ENCODE data around the gene RNF207. TPM values are rescaled to one million over a fixed set of nuclear protein-coding genes. Genes with fewer than 3 reads are reported as not detected.

RNF207 gene
- polyA plus RNA-seq, 6 donors from 2014 or later, result 0.12 to 0.61 (median 0.26) TPM; not detected in 2

DNA sequence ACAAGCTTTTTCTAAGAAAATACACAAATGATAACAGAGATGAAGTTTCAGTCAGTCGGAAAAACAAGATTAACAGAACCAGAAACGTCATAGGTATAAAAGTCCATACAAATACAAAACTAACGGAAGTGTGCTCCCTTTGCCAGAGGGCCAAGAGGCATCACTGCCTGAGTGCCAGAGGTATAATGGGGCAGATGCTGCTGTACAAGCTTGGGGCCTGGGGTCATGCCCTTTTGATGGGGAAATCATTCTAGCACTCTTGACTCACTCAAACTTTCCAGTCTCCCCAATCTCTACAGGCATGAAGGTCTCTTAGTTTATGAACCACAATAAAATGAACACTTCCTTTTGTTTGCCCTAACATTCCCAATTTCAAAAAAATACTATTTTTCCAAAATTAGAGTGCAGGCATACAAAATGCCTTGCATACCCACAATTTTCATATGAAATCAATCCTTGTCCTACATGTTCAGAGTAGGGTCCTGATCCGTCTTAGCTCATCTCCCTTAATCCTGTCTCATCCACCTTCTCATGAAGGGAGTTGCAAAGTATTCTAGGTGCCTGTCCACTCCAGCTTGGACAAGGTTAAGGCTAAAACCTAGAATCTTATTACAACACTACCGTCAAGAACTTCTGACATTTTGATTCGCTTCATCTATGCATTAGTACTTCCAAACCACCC lies 8.0 kb upstream of the RNF207 start:
- ATAC-seq (ENCODE audit: low read depth in 2 of 2) (no peak), DNase-seq (no peak)
- peaks cover 0 to 3% (median 0%) of the 10 kb centered on the region in 3 donors for H3K27me3 Mint-ChIP-seq
- peaks cover 14 to 15% of the 10 kb centered on the region in 2 donors for H3K36me3 Mint-ChIP-seq
- H3K4me3 Mint-ChIP-seq, result peak overlapping the region; percentile 92 to 99 (median 96)
- peak overlapping the region in 3 of 6 donors; percentile 3 to 90 (median 19) for H3K27ac Mint-ChIP-seq
- peaks cover 0 to 1% (median 0%) of the 10 kb centered on the region in 7 donors for H3K9me3 Mint-ChIP-seq
- peaks cover 42 to 55% (median 48%) of the 10 kb centered on the region in 3 donors for H3K4me1 Mint-ChIP-seq

DNA sequence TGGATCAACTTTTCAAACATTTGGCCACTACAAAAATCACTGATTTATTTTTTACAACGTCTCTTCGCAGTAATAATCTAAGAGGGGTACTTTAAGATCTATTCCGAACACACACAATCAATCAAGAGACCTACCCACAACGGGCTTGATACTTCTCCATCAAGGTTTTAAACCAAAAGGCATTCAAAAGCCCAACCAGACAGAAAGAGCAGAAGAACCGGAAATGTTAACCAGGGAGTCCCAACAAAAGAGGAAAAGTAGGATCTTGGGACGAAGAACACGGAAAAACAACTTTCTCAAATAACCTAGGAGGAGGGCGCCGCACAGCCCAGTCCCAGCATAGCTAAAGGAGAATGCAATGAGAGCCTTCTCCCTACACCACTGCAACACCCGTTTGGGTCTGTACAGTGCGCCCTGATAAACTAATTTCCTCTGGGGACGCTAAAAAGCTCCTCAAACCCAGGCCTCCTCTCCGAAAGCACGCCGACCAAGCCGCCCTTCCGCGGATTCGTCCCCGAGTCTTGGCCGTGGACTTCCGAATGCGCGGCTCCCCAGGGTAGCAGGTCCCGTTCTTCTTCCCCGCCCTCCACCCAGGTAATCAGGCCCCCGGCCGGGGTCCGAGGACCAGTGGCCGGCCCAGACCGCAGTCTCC lies 7.1 kb upstream of the RNF207 start:
- peak overlapping the region; percentile 92 to 99 (median 96) for H3K4me3 Mint-ChIP-seq
- H3K9me3 Mint-ChIP-seq, result peaks cover 0 to 1% (median 0%) of the 10 kb centered on the region in 7 donors
- H3K27me3 Mint-ChIP-seq, result peaks cover 0 to 3% (median 0%) of the 10 kb centered on the region in 3 donors
- peaks cover 42 to 53% (median 48%) of the 10 kb centered on the region in 3 donors for H3K4me1 Mint-ChIP-seq
- ATAC-seq (ENCODE audit: low read depth in 2 of 2), result peak; percentile 2 to 12
- H3K27ac Mint-ChIP-seq, result peak overlapping the region in 5 of 6 donors; percentile 63 to 96 (median 80)
- H3K36me3 Mint-ChIP-seq, result peaks cover 12 to 14% of the 10 kb centered on the region in 2 donors
- DNase-seq, result no peak

DNA sequence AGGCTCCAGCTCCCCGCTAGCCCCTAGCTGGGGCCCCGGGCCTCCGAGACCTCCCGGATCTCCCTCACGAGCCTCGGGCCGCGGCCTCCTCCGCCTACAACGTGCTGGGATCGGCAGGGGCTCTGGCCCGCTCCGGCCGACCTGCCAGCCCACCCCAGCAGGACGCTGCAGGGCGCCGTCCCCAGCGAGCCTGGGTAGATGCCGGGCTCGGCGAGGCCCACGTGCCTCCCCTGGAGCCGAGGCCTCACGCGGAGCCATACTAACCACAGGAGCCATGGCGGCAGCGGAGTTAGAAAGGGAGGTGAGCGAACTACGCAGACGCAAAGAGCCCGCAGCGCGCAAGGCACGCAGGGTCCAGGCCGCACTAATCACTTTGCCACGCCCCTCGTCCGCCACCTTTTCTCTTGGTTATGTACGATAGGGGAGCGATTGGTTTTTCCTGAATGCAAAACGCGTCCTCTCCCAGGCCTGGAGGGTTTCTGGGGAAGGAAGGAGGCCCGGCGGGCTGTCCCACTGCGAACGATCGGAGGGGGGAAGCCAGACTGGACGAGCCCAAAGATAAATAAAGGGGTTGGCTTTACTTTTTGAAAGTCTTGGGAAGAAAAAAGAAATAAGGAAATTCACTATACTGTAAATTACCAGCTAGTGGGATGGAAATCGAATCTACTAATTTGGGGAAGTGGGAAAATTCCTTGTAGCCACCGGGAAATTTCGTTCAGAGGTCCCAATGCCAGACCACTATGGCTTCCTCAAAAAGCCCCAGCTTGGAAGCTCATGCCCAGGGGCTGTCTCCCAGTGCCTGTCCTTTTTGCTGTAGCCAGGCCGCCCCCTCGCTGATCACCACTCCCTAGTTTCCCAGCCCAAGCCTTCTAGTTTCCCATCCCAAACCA lies 6.4 kb upstream of the RNF207 start, which contains the start of gene RPL22:
Gene RPL22 (minus strand): TSS at position 298 of the 890 bp plus-strand sequence. CDS start 22 bp downstream, at position 276.
- Mint-ChIP-seq H3K27ac (peak within 1 kb of the TSS; percentile 90 to 97 (median 94)), H3K4me1 (peaks cover 42 to 53% (median 48%) of the 10 kb centered on the region in 3 donors), H3K9me3 (peaks cover 0 to 1% (median 0%) of the 10 kb centered on the region in 7 donors), H3K27me3 (peaks cover 0 to 4% (median 0%) of the 10 kb centered on the region in 3 donors), H3K36me3 (peaks cover 12 to 14% of the 10 kb centered on the region in 2 donors), H3K4me3 (peak within 1 kb of the TSS; percentile 92 to 99 (median 96))
- DNase-seq (peak; percentile 94), ATAC-seq (ENCODE audit: low read depth in 2 of 2) (peak; percentile 96 to 97)

DNA sequence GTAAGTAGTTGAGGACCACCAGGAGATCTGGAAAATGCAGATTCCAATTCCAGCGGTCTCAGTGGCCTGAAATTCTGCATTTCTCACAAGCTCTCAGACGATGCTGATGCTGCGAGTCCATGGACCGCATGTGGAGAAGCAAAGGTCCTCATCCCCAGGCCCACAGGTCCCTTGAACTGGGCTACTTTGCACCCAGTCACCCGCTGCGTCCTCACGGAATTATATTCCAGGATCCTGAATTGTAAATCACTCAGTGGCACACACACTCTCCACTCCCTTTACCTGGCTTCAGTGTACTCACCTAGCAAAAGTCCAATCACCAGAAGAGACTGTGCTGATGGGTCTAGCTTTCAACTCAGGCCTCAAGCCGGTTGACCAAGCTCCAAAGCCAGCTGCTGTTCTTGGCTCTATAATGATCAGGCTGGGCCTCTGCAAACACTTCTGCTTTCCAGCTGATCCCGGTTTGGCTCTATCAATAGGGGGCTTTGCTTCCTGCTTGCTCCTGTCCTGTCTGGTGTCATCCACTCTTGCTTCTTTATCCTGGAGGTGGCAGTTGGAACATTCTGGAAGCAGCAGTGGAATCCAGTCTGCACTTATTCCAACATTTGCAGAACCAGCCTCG lies 5.6 kb upstream of the RNF207 start:
- peaks cover 0 to 2% (median 0%) of the 10 kb centered on the region in 7 donors for H3K9me3 Mint-ChIP-seq
- H3K27ac Mint-ChIP-seq, result peak overlapping the region; percentile 61 to 97 (median 88)
- H3K27me3 Mint-ChIP-seq, result peaks cover 0 to 11% (median 0%) of the 10 kb centered on the region in 3 donors
- DNase-seq, result no peak
- peaks cover 42 to 57% (median 48%) of the 10 kb centered on the region in 3 donors for H3K4me1 Mint-ChIP-seq
- H3K4me3 Mint-ChIP-seq, result peak overlapping the region; percentile 92 to 99 (median 96)
- no peak for ATAC-seq (ENCODE audit: low read depth in 2 of 2)
- H3K36me3 Mint-ChIP-seq, result peaks cover 12 to 14% of the 10 kb centered on the region in 2 donors

DNA sequence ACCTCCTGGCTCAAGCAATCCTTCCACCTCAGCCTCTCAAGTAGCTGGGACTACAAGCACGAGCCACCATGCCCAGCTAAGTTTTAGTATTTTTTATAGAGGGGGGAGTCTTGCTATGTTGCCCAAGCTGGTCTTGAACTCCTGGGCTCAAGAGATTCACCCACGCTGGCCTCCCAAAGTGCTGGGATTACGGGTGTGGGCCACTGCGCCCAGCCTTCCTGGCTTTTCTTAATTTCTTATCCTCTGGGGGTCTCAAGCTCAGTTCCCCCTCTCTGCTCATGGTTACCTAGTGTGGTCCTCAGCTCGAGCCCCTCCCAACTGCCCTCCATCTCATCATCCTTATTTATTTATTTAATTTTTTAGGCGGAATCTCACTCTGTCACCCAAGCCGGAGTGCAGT lies 3.7 kb upstream of the RNF207 start:
- Mint-ChIP-seq H3K27me3 (peaks cover 8 to 16% (median 8%) of the 10 kb centered on the region in 3 donors), H3K4me3 (peak overlapping the region in 1 of 8 donors; percentile 94), H3K36me3 (peaks cover 0 to 6% of the 10 kb centered on the region in 2 donors), H3K27ac (no peak overlapping the region), H3K4me1 (peaks cover 34 to 50% (median 35%) of the 10 kb centered on the region in 3 donors), H3K9me3 (peaks cover 0 to 2% (median 0%) of the 10 kb centered on the region in 7 donors)
- DNase-seq, result no peak
- ATAC-seq (ENCODE audit: low read depth in 2 of 2), result no peak

DNA sequence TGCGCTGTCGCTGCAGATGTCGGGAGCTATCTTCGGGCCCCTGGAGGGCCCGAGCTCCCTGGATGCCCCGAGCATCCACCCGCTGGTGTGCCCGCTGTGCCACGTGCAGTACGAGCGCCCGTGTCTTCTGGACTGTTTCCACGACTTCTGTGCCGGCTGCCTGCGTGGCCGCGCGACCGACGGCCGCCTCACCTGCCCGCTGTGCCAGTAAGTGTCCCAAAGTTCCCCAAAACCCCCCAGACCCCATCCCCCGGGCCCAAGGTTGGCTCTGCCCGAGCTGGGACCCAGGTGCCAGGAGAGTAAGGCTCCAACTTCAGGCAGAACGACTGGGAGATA lies 569 bp downstream of the RNF207 start:
- Mint-ChIP-seq H3K4me3 (peak overlapping the region in 7 of 8 donors; percentile 44 to 81 (median 68)), H3K4me1 (peaks cover 0 to 26% (median 5%) of the 10 kb centered on the region in 3 donors), H3K27me3 (peaks cover 17 to 45% (median 17%) of the 10 kb centered on the region in 3 donors), H3K36me3 (no peaks in the 10 kb centered on the region), H3K27ac (no peak overlapping the region), H3K9me3 (peaks cover 0 to 2% (median 0%) of the 10 kb centered on the region in 7 donors)
- DNase-seq, result no peak
- ATAC-seq (ENCODE audit: low read depth in 2 of 2), result no peak

DNA sequence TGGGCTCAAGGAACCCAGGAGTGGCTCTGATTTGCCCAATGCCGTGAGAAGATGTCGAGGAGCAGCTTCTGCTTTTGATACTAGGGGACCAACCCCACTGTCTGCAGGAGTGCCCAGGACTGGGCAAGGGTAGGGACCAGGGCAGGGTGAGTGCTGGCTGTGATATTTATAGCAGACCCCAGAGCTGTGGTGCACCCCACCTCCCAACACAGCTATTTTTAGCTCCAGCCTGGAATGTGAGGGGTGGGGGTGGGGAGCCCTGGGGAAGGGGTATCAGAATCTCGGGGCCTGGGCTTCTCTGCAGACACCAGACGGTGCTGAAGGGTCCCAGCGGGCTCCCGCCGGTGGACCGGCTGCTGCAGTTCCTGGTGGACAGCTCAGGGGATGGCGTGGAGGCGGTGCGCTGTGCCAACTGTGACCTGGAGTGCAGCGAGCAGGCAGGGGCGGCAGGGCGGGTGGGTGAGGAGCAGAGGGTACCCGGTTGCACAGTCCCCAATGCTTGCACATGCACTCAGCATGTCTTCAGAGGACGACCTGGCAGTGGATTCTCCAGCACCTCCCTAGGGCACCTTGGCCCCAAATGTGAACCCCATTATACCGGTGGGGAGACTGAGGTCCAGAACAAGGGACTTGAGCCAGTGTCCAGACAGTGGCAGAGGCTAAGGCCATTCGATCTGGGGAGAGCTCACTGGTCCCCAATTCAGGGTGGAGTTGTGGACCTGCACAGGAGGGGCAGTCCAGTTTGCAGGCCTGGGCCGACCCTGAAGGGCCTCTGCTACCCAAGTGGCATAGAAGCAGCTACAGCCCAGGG lies 1.4 kb downstream of the RNF207 start:
- H3K4me3 Mint-ChIP-seq, result peak overlapping the region; percentile 44 to 81 (median 66)
- peaks cover 0 to 22% (median 4%) of the 10 kb centered on the region in 3 donors for H3K4me1 Mint-ChIP-seq
- no peaks in the 10 kb centered on the region for H3K36me3 Mint-ChIP-seq
- H3K9me3 Mint-ChIP-seq, result peaks cover 0 to 2% (median 0%) of the 10 kb centered on the region in 7 donors
- ATAC-seq (ENCODE audit: low read depth in 2 of 2) (no peak), DNase-seq (no peak)
- H3K27me3 Mint-ChIP-seq, result peaks cover 17 to 52% (median 22%) of the 10 kb centered on the region in 3 donors
- H3K27ac Mint-ChIP-seq, result peak overlapping the region in 1 of 6 donors; percentile 6

DNA sequence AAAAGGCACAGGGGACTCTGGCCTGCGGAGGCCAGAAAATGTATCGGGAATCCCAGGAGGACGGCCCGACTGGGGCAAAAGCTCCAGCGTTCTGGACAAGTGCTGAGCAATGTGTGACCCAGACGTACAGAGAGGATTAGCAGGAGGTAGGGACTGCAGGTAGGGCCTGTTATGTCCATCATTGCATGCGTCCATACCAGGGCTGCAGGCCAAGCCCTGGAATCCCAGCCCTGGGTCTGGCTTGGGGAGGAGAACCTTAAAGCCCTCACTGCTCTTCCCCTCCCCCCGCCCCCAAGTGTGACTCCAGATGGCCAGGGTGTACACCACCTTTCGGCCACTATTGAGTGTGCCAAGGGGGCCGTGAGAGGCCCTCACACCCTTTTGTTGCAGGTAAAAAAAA lies 2.0 kb downstream of the RNF207 start:
- no peak for ATAC-seq (ENCODE audit: low read depth in 2 of 2)
- no peaks in the 10 kb centered on the region for H3K36me3 Mint-ChIP-seq
- no peak overlapping the region for H3K27ac Mint-ChIP-seq
- H3K27me3 Mint-ChIP-seq, result peaks cover 23 to 53% (median 25%) of the 10 kb centered on the region in 3 donors
- peaks cover 0 to 26% (median 10%) of the 10 kb centered on the region in 3 donors for H3K4me1 Mint-ChIP-seq
- peak overlapping the region in 5 of 8 donors; percentile 20 to 69 (median 45) for H3K4me3 Mint-ChIP-seq
- no peak for DNase-seq
- peaks cover 0 to 2% (median 0%) of the 10 kb centered on the region in 7 donors for H3K9me3 Mint-ChIP-seq

DNA sequence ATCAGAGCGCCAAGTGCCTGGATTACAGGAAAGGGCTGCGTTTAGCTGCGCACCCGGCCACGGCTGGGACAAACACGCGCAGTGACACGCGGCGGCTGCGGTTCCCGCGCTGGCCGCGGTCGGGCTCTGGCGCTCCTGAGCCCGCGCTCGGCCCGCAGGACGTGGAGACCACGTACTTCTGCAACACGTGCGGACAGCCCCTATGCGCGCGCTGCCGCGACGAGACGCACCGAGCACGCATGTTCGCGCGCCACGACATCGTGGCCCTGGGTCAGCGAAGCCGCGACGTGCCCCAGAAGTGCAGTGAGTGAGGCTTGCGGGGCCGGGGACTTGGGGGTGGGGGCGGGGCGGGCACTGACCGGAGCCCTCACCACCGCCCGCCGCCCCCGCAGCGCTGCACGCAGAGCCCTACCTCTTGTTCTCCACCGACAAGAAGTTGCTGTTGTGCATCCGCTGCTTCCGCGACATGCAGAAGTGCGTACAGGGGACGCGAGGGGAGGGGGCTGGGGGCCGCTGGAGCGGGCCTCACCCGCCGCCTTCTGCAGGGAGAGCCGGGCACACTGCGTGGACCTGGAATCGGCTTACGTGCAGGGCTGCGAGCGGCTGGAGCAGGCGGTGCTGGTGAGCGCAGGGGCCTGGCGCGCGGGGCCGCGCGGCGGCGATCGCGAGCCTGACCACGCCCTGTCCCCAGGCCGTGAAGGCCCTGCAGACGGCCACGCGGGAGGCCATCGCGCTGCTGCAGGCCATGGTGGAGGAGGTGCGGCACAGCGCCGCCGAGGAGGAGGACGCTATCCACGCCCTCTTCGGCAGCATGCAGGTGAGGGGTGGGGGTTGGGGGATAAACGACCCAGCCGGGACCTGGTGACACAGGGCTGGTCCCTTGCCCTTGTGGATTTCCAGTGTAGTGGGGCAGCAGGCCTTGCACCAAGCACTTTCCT lies 3.1 kb downstream of the RNF207 start:
- Mint-ChIP-seq H3K36me3 (no peaks in the 10 kb centered on the region), H3K4me3 (peak overlapping the region; percentile 45 to 83 (median 69)), H3K27me3 (peaks cover 25 to 53% (median 25%) of the 10 kb centered on the region in 3 donors), H3K9me3 (peaks cover 0 to 2% (median 0%) of the 10 kb centered on the region in 7 donors), H3K27ac (no peak overlapping the region), H3K4me1 (peaks cover 0 to 29% (median 10%) of the 10 kb centered on the region in 3 donors)
- ATAC-seq (ENCODE audit: low read depth in 2 of 2), result peak; percentile 47 to 49
- no peak for DNase-seq

DNA sequence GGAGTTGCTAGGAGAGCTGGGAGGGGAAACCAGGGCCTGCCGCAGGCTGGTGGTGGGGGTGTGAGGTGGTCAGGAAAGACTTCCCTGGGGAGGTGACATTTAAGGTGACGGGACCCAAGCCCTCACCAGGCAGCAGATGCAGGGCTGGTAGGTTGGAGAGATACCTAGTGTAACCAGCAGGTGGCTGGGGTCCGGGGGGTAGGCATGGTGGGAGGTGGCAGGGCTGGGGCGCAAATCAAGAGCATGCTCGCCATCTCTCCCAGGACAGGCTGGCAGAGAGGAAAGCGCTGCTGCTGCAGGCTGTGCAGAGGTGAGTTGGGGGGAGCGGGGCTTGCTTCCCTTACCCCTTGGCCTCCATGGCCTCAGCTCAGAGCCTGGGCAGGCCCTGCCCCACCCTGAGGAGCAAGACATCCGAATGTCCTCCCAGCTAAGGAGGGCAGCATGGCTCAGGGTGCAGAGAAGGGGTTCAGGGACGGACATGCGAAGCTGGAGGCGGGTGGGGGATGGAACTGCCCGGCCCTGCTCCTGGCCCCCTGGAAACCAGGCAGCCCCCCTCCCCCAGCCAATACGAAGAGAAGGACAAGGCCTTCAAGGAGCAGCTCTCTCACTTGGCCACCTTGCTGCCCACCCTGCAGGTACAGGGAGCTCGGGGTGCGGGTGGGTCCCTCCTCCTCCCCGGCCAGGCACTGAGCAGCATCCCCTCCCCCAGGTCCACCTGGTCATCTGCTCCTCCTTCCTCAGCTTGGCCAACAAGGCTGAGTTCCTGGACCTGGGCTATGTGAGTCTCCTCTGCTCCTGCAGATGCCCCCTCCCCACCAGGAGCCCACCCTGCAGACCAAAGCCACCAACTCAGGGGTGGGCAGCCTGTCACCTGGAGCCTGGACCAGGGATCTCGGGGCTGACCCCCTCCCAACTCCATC lies 4.0 kb downstream of the RNF207 start:
- ATAC-seq (ENCODE audit: low read depth in 2 of 2) (peak; percentile 25 to 27), DNase-seq (no peak)
- no peak overlapping the region for H3K27ac Mint-ChIP-seq
- no peaks in the 10 kb centered on the region for H3K36me3 Mint-ChIP-seq
- H3K4me3 Mint-ChIP-seq, result peak overlapping the region in 6 of 8 donors; percentile 42 to 83 (median 69)
- H3K27me3 Mint-ChIP-seq, result peaks cover 21 to 57% (median 26%) of the 10 kb centered on the region in 3 donors
- H3K4me1 Mint-ChIP-seq, result peaks cover 0 to 26% (median 10%) of the 10 kb centered on the region in 3 donors
- peaks cover 0 to under 1% (median 0%) of the 10 kb centered on the region in 7 donors for H3K9me3 Mint-ChIP-seq
